Measurements from ENCODE around the gene HERC6.
A peak's percentile ranks its signal among the peaks of the same experiment; 100 is the strongest.
"Not testable (repeated sequence)": the region's sequence is repeated elsewhere in the genome, so short reads cannot be mapped to it uniquely, and the experiment has no call there.

HERC6 gene

DNA sequence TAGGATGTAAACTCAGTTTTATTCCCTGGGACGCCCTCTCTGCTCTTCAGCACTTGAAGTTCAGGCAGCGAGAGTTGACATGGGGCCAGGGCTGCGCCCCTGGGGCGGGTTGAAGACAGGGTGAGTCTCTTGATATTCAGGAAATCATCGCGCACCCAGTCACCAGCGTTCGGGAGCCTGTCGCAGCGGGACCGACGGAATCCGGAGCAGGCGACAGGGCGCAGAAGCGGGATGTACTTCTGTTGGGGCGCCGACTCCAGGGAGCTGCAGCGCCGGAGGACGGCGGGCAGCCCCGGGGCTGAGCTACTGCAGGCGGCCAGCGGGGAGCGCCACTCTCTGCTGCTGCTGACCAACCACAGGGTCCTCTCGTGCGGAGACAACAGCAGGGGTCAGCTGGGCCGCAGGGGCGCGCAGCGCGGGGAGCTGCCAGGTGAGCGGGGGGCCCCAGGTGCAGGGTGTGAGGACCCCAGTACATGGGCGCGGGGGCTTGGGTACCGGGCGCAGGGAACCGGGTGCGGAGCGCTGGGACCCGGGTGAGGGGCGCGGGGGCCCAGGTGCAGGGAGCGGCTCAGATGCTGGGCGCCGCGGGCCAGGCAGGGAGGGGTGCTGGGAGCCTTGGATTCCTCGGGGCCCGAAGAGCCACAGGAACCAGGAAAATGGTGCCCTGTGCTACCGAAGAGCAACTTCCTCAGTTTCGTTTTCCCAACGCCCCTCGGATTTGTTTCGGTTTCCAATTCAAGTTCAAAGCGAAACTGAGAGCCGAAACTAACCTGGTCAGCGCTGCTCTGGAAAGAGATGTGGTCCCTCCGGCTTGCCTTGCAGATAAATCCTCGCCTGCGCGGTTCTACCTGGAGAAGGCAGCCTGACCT lies at the start of gene HERC6:
TSS of gene HERC6 (plus strand) at position 162 of the 869 bp plus-strand sequence. CDS start at position 232, 70 bp downstream.
- peak; percentile 58 to 66 for DNase-seq

DNA sequence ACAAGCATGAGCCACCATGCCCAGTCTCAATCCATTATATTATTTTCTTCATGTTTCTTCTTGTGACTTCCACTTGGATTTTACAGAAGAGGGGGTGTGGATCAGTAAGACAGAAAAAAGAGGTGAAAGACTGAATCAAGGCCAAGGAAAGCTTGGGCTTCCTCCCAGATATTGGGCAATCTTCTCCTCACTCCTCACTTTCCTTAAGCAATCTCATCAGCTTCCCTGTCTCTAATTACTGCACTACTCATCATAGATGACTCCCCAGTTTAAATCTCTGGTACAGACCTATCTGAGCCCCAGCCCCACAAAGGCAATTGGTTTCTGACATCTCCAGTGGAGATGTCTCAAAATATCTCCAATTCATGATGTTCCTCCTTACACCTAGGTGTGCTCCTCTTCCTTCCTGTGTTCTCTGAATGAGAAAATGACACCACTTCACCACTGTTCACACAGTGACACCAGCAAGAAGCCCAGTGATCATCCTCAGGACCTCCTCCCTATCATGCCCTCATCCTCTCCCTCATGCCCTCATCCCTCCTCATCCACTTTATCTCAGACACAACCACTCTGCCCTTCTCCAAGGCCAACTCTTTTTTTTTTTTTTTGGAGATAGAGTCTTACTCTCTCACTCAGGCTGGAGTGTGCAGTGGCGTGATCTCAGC lies 44.8 kb upstream of the HERC6 start:
- DNase-seq, result no peak

DNA sequence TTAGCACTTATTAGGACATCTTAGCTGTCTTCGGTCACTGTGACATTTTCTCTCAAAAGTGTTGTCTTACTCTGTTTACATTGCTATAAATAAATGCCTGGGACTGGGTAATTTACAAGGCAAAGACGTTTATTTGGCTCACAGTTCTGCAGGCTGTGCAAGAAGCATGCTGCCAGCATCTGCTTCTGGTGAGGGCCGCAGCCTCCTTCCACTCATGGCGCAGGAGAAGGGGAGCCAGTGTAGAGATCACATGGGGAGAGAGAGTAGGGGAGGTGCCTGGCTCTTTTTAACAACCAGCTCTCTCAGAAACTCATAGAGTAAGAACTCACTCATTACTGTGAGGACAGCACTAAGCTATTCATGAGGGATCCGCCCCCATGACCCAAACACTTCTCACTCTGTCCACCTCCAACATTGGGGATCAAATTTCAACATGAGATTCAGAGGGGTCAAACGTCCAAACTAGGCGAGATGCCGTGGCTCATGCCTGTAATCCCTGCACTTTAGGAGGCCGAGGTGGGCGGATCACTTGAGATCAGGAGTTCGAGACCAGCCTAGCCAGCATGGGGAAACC lies 43.5 kb upstream of the HERC6 start:
- DNase-seq, result peak; percentile 24 to 53

DNA sequence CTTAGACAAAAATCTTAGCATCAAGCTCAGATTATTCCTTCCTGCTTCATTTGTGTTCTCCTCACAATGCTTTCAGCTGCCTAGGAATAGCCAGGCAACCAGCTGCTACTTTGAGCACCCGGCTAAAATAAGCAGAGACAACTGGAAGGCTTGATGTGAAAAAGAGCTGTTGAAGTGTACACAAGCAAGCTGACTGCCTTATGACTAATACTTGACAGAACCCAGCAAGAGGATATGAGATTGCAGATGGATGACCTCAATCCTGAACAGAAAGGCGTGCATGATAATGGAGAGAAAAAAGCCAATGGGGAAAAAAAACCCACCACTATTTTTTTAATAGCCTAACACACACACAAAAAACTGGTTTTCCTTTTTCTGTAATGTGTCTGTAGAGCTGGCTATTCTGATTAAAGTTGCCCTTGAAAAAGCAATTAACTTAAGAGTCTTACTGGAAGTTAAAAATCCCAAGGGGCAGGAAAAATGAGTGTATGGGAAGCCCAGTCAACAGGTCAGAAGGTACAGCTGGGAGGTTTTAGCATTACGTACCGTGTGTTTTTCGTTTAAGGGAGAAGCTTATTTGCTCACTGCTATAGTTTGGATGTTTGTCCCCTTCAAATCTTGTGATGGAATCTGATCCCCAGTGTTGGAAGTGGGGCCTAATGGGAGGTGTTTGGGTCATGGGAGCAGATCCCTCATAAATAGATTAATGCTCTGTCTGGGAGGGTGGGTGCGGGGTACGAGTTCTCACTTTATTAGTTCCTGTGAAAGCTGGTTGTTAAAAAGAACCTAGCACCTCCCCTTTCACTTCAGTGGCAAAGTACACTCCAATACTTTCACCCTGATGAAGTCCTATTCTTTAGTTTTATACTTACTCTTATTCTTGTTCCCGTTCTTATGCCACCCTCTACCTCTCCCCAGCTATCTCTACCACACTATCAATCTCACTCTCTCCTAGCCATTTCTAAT lies 37.1 kb upstream of the HERC6 start:
- peak; percentile 82 to 84 for DNase-seq

DNA sequence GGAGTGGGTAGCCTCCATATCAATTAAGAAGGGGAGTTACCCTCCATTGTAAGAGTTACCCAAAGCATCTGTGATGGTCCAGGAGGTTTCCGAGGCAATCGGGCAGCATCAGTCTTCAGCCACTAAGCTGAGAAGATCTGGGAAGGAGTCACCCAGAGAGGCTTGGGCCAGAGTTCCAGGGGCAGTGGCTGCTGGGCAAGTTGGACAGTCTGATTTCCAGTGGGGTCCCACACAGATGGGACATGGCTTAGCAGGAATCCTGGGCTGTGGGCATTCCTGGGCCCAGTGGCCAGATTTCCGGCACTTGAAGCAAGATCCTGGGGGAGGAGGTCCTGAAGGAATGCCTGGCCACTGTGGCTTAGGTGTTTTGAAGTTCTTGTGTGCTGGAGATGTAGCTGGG lies 31.8 kb upstream of the HERC6 start:
- DNase-seq, result not testable (repeated sequence)

DNA sequence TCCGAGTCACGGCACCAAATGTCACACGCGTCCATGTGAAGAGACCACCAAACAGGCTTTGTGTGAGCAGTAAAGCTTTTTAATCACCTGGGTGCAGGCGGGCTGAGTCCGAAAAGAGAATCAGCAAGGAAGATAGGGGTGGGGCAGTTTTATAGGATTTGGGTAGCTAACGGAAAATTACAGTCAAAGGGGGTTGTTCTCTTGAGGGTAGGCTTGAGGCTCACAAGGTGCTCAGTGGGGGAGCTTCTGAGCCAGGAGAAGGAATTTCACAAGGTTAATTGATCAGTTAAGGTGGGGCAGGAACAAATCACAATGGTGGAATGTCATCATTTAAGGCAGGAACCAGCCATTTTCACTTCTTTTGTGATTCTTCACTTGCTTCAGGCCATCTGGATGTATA lies 29.9 kb upstream of the HERC6 start:
- not testable (repeated sequence) for DNase-seq

DNA sequence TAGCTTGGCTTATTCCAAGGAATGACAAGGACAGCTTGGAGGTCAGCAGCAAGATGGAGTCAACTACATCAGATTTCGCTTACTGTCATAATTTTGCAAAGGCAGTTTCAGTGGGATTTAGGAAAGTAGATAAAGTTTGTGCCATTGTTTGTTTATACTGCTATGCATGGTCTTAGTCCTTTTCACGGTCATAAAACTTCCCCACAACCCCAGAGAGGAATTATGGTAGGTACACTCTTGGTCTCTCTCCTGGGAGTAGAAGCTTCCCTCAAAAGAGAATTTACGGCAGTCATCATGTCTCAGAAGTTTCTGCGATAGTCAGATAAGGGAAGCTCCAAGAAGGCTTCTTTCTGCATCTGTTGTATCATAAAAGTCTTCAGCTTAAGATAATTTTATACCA lies 27.9 kb upstream of the HERC6 start:
- DNase-seq, result no peak

DNA sequence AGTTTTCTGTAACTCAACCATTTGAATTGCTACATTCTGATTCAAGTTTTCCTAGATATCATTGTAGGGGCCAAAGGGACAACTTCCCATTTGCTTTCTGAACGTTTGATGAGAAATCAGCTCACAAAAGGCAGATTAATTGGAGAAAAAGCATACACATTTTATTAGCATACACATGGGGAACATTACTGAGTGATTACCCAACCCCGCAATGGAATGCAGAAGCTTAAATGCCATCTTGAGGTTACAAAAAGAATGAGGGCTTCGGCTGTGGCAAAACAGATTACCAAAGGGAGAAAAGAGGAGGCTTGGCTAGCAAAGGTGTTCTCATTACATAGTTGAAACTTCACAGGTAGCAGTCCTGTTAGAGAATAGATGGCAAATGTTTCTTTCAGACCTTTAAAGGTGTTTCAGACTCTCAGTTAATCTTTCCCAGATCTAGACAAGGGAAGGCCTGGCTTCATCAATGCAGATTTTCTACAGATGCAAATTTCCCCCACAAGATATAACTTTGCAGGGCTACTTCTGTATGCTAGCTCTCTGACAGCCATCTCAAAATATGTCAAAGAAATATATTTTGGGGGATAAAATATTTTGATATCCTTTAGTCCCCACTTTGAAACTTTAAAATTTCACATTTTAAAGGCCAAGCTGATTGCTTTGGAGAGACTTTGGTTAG lies 26.5 kb upstream of the HERC6 start:
- DNase-seq, result no peak

DNA sequence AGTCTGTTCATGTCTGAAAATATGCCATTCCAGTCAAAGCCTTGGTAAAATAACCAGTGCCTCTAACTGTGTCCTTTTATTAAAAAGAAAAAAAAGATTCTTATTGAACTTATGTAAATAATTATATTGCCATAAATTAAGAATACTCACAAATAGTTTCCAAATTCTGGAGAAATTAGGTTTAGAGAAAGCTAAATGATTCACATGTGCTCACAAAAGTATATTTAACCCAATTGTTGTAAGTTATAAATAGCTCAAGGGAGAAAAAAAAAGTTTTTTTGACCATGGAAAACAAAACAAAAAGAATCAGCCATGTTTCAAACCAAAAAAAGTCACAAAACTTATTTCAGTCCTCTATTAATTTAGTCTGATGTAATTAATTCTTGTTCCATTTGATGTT lies 25.3 kb upstream of the HERC6 start:
- no peak for DNase-seq

DNA sequence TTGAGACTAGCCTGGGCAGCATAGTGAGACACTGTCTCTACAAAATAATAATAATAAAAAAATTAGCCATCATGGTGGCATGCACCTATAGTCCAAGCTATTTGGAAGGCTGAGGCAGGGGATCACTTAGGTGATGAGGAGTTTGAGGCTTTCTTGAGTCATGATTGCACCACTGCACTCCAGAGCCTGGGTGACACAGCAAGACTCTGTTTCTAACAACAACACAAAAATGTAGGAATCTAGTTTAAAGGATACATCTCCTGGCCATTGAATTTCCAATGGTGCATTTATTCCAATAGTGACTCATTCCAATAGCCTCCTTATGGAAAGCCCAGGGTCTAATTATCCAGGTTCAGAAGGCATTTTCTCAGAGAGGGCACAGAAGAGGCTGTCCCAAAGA lies 21.9 kb upstream of the HERC6 start:
- no peak for DNase-seq

DNA sequence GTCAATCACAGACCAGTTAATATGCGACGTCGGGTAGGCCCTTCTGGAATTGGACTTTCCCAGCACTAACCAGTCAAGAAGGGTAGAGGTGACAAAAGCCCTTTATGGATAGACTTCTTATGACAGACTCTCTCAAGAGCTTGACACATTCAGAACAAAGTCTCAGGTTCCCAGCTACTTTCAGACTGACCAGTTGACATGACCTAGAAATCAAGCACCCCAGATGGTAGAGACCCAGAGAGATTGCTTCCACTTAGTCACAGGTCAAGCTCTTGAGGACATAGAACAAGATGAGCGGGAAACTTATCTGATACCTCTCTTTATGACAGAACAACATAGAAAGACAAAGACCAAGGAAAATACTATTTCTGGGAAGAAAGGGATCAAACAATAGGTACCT lies 21.4 kb upstream of the HERC6 start:
- no peak for DNase-seq

DNA sequence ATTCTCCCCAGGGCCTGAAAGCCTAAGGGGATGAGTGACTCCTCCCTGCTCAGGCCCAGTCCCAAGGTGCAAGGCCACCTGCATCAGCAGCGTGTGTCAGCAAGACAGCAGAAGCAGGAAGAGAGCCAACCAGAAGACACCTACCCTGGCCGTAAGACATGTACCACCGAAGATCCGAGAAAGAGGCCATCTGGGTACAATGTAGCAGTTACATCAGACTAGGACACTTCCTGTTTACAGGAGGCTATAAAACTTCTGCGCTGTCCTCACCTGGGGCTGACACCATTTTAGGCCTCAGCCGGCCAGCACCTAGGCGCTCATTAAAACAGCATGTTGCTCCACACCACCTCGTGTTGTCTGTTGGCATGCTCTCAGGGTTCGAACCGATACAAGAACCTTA lies 19.1 kb upstream of the HERC6 start:
- no peak for DNase-seq

DNA sequence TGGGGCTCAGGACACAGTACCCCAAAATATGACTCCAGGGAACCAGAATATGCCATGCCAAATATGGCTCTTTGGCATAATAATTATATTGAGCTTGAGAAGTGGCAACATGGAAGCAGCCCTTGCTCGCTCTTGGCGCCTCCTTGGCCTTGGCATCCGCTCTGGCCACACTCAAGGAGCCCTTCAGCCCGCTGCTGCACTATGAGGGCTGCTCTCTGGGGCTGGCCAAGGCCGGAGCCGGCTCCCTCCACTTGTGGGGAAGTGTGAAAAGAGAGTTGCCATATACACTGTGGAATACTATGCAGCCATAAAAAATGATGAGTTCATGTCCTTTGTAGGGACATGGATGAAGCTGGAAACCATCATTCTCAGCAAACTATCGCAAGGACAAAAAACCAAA lies 18.4 kb upstream of the HERC6 start:
- DNase-seq, result no peak

DNA sequence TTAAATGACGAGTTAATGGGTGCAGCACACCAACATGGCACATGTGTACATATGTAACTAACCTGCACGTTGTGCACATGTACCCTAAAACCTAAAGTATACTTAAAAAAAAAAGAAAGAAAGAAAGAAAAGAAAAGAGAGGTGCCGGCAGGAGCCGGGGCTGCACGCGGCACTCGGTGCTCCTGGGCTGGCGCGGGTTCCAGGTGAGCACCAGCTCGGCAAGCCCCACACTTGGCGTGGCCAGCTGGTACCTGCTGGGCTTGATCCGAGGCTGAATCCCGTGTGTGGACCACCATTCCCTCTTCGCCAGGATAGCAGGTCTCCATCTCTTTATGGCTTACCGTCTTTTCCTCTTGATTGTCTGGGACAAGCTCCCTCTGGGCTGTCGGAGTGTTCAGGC lies 17.9 kb upstream of the HERC6 start:
- no peak for DNase-seq

DNA sequence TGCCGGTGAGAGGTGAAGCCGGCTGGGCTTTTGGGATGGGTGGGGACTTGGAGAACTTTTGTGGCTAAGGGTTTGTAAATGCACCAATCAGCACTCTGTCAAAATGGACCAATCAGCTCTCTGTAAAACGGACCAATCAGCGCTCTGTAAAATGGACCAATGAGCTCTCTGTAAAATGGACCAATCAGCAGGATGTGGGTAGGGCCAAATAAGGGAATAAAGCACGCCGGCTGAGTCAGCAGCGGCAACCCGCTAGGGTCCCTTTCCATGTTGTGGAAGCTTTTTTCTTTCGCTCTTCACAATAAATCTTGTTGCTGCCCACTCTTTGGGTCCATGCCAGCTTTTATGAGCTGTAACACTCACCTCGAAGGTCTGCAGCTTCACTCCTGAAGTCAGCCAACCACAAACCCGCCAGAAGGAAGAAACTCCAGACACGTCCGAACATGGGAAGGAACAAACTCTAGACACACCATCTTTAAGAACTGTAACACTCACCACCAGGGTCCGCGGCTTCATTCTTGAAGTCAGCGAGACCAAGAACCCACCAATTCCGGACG lies 17.4 kb upstream of the HERC6 start:
- DNase-seq, result not testable (repeated sequence)

DNA sequence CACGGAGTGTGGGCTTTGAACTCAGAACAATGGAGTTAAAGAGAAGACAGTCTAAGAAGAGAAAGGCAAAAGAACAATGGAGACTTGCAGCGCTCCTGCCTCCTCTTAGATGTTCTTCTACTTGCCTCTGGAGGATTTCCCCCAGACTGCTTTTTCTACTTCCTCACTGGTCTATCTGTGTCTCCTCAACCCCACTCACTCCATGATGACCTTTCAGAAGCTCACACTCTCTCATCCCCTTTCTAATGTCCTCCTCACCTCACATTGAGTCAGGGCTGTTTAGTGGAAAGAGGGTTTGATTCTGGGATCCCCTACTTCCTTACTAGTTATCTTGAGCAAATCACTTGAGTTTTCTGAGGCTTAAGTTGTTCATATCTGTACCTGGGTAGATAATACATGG lies 12.2 kb upstream of the HERC6 start:
- DNase-seq, result no peak

DNA sequence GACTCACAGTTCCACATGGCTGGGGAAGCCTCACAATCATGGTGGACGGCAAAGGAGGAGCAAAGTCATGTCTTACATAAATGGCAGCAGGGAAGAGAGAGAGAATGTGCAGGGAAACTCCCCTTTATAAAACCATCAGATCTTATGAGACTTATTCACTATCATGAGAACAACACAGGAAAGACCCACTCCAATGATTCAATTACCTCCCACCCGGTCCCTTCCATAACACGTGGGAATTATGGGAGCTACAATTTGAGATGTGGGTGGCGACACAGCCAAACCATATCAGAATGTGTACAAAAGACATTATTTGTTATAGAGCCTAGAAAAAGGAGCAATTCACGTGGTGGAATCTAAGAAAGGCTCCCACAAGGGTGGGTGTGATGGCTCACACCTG lies 10.8 kb upstream of the HERC6 start:
- no peak for DNase-seq

DNA sequence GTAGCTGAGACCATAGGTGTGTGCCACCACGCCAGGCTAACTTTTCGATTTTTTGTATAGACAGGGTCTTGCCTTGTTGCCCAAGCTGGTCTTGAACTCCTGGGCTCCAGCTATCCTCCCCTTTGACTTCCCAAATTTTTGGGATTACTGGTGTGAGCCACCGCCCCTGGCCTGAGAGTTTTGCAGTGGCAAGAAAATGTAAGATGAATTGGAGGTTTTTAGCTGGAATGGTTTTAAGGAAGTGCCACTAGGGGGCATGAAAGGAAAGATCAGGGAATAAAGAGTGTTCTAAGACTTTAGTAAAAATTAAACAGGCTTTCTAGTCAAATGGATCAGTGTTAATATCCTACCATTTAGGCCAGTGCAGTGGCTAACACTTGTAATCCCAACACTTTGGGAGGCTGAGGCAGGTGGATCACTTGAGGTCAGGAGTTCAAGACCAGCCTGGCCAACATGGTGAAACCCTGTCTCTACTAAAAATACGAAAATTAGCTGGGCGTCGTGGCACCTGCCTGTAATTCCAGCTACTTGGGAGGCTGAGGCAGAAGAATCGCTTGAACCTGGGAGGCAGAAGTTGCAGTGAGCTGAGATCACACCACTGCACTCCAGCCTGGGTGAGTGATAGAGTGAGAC lies 9.4 kb upstream of the HERC6 start:
- not testable (repeated sequence) for DNase-seq

DNA sequence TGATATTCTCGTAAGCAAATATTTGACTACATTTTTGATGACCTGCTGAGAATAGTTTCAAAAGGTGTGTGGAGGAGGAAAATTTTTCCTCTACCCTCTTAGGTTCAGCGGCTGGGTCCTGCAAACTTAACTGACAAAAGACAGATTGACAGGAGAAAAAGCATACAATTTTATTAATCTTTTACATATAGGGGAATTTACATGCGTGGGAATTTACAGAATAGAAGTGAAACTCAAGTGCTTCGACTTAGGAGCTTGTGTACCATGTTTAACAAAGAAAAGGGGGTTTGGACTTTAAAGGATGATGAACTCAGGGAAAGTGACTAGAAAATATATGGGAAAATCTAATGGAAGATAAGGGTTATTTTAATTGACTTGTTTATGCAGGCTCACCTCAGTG lies 2.5 kb downstream of the HERC6 start:
- no peak for DNase-seq

DNA sequence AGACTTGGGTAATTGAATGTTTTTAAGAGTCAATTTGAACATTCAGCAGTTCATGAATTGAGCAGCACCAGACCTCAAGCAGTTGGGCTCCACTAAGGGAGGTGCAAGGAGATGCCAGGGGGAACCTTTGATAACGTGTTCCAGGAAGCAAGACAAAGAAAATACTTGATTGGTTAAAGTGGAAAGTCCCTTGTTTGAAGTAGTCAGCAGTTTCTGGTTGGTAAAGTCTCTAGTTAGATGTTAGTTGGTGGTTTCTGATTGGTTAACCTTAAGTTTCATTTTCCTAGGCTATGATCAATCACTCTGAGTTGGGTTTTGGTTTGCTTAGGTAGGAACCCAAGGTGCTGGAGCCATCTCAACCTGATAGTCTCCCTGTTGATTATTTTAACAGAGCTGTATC lies 4.0 kb downstream of the HERC6 start:
- no peak for DNase-seq

DNA sequence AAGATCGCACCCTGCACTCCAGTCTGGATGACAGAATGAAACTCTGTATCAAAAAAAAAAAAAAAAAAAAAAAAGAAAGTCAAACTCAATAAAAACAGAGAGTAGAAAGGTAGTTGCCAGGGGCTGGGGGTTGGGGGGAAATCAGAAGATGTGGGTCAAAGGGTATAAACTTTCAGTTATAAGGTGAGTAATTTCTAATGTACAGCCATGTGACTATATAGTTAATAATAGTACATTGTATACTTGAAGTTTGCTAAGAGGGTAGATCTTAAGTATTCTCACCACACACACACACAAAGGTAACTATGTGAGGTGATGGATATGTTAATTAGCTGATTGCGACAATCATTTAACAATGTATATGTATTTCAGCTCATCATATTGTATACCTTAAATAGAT lies 11.5 kb downstream of the HERC6 start:
- DNase-seq, result no peak
